Keratinocyte (primary cell): ENCODE results near the gene NECTIN4. TPM values are rescaled to one million over a fixed set of nuclear protein-coding genes. Genes with fewer than 3 reads are reported as not detected.

Experiments used
- DNase-seq: peaks from one replicate; pipeline ENCODE4 v3.0.0-alpha.2; 2011; ENCODE audit warnings: low read depth, missing footprints, low spot score
- FAIRE-seq: peaks from 2 replicates; lab custom pipeline; 2011; peaks lifted over from hg19 to GRCh38; lab: Jason Lieb, UNC
- H2AFZ ChIP-seq: 2 replicates; pipeline ENCODE4 v1.6.0; 2012; ENCODE audit warnings: low read length, control low read depth, inconsistent platforms; ENCODE audit not compliant: control insufficient read depth
- H3K27ac ChIP-seq: 2 replicates; pipeline ENCODE4 v1.5.1; 2011; ENCODE audit warnings: low read length; ENCODE audit not compliant: control insufficient read depth, insufficient read depth
- H3K27me3 ChIP-seq: 3 replicates; pipeline ENCODE4 v1.6.0; 2011; ENCODE audit warnings: low read length; ENCODE audit not compliant: control insufficient read depth, insufficient read depth; ENCODE audit errors: extremely low read depth
- H3K36me3 ChIP-seq, 2 experiments: 2 replicates in 1 of 2; 3 replicates in 1 of 2; pipeline ENCODE4 v1.5.1; 2011; ENCODE audit warnings: low read length in 2 of 2, mild to moderate bottlenecking in 1 of 2; ENCODE audit not compliant: control insufficient read depth in 2 of 2, insufficient read depth in 2 of 2; ENCODE audit errors: extremely low read depth in 1 of 2
- H3K4me1 ChIP-seq: 3 replicates; pipeline ENCODE4 v1.5.1; 2011; ENCODE audit warnings: low read length; ENCODE audit not compliant: control insufficient read depth, insufficient read depth; ENCODE audit errors: extremely low read depth
- H3K4me2 ChIP-seq: 3 replicates; pipeline ENCODE4 v1.6.0; 2011; ENCODE audit warnings: low read depth, low read length; ENCODE audit not compliant: control insufficient read depth, insufficient read depth; ENCODE audit errors: extremely low read depth
- H3K4me3 ChIP-seq, 3 experiments: fragments of 200-600 bp in 1 of 3; sonication (generic) in 1 of 3; 2 replicates in 2 of 3; 3 replicates in 1 of 3; pipeline ENCODE4 v1.5.1; 2011 to 2016; ENCODE audit warnings: low read length in 3 of 3, mild to moderate bottlenecking in 3 of 3, control low read depth in 2 of 3, inconsistent platforms in 1 of 3, low read depth in 1 of 3, mixed read lengths in 1 of 3, mixed run types in 1 of 3, moderate library complexity in 1 of 3; ENCODE audit not compliant: control insufficient read depth in 2 of 3, insufficient read depth in 2 of 3; ENCODE audit errors: extremely low read depth in 1 of 3
- H3K79me2 ChIP-seq: 2 replicates; pipeline ENCODE4 v1.6.0; 2012; ENCODE audit warnings: low read length; ENCODE audit not compliant: control insufficient read depth, insufficient read depth
- H3K9ac ChIP-seq: 3 replicates; pipeline ENCODE4 v1.6.0; 2011; ENCODE audit warnings: low read length; ENCODE audit not compliant: control insufficient read depth, insufficient read depth; ENCODE audit errors: extremely low read depth
- H3K9me1 ChIP-seq: 3 replicates; pipeline ENCODE4 v1.6.0; 2011; ENCODE audit warnings: low read length; ENCODE audit not compliant: control insufficient read depth, insufficient read depth; ENCODE audit errors: extremely low read depth
- H3K9me3 ChIP-seq: 2 replicates; pipeline ENCODE4 v1.5.1; 2012; ENCODE audit warnings: low read depth, low read length; ENCODE audit not compliant: control insufficient read depth
- H4K20me1 ChIP-seq: 3 replicates; pipeline ENCODE4 v1.6.0; 2011; ENCODE audit warnings: low read length; ENCODE audit not compliant: control insufficient read depth, insufficient read depth; ENCODE audit errors: extremely low read depth
- CTCF ChIP-seq, 3 experiments: IDR thresholded peaks in 1 of 3; conservative IDR thresholded peaks in 1 of 3; optimal IDR thresholded peaks in 1 of 3; 2 replicates in 2 of 3; 3 replicates in 1 of 3; pipeline versions ENCODE3 to v1.5.1; 2011; ENCODE audit warnings: low read length in 3 of 3, mild to moderate bottlenecking in 3 of 3, moderate library complexity in 2 of 3, control low read depth in 1 of 3, inconsistent platforms in 1 of 3; ENCODE audit not compliant: insufficient read depth in 2 of 3; ENCODE audit errors: extremely low read depth in 1 of 3
- EZH2 ChIP-seq: IDR thresholded peaks from one replicate; pipeline ENCODE4 v1.6.1; 2012; ENCODE audit warnings: inconsistent platforms, mild to moderate bottlenecking, low read length, moderate library complexity
- dilution Hi-C: fragments of 300-500 bp; cut with MboI; formaldehyde crosslinking; loops from one replicate; pipeline ENCODE4 v1.7.0; 2020; ENCODE audit warnings: low sequenced_read_pairs; ENCODE audit not compliant: extremely low pct_ligation_motif_present
- polyA plus RNA-seq, 5 experiments: library from polyadenylated mRNA; depleted of rRNA in 3 of 5; stranded (reverse) in 3 of 5; stranded (forward) in 1 of 5; unstranded in 1 of 5; fragments of >200 nt; gene quantifications; 1 replicate in 1 of 5; 2 replicates in 3 of 5; 3 replicates in 1 of 5; pipeline versions ENCODE4 v1.2.1 to v1.2.3, GENCODE V29; 2011 to 2012; ENCODE audit warnings: missing spikeins in 2 of 5, low read depth in 1 of 5, low replicate concordance in 1 of 5

Gene NECTIN4
- polyA plus RNA-seq, 1 donor (not counting 4 experiments of a cell fraction or from before 2014, with no cell fraction given), result 8.6 TPM

DNA sequence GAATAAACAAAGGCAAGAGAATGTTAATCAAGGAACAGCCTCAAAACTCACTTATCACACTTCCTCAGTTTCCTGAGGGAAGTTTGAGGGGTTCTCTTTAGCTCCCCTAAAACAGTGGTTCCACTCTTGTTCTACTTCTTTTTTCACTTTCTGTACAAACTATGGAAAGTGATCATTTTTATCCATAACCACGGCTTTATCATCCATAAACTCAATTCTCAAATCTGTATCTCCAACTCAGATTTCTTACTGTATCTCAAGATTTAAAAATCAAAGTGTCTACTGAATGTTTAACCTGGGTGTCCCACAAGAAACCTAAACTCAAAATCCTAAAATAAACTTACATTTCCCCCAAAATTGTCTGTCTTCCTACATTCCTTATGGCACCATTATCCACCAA, 24.6 kb upstream of the NECTIN4 start:
- Histone ChIP-seq H3K9me3 (no peaks in the 10 kb centered on the region), H4K20me1 (no peaks in the 10 kb centered on the region), H3K36me3 (peaks cover 4 to 19% of the 10 kb centered on the region in 2 experiments), H3K4me1 (peaks cover 26% of the 10 kb centered on the region), H3K27ac (peak overlapping the region; percentile 97), H3K9me1 (no peaks in the 10 kb centered on the region), H3K4me3 (peak overlapping the region in 1 of 3 experiments; percentile 5), H2AFZ (no peak overlapping the region), H3K79me2 (peaks cover 82% of the 10 kb centered on the region), H3K4me2 (peak overlapping the region; percentile 62), H3K9ac (no peak overlapping the region), H3K27me3 (no peaks in the 10 kb centered on the region)
- DNase-seq (no peak), FAIRE-seq (no peak)
- TF ChIP-seq EZH2 (no peak), CTCF (optimal IDR thresholded peaks at IDR 0.05 in 1 of 3, IDR thresholded peaks at IDR 0.05 in 1 of 3, conservative IDR thresholded peaks at IDR 0.05 in 1 of 3; ENCODE audit: extremely low read depth in 1 of 3, insufficient read depth in 2 of 3, low read length in 3 of 3) (no peak)
- dilution Hi-C loops, result no loop called here

DNA sequence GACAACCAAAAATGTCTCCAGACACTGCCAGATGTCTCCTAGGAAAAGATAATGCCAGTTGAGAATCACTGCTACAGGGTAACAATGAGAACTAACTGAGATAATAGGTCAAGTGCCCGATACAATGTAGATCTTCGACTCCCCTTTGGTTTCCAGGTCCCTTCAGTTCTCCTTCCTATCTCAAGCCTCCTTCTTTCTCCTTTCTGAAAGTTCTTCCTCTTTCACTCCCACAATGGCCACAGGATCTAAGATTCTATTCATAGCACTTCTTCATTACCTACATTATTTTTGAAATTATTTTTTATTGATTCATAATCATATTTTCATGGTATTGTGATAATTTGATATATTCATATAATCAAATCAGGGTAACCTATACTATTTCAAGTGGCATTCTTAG, 22.2 kb upstream of the NECTIN4 start:
- no peak overlapping the region for H3K4me2 ChIP-seq
- no peaks in the 10 kb centered on the region for H3K9me3 ChIP-seq
- no peak overlapping the region for H3K27ac ChIP-seq
- FAIRE-seq (no peak), DNase-seq (no peak)
- no peaks in the 10 kb centered on the region for H3K9me1 ChIP-seq
- H3K9ac ChIP-seq, result no peak overlapping the region
- H4K20me1 ChIP-seq, result no peaks in the 10 kb centered on the region
- H2AFZ ChIP-seq, result no peak overlapping the region
- H3K4me1 ChIP-seq, result peaks cover 21% of the 10 kb centered on the region
- TF ChIP-seq CTCF (optimal IDR thresholded peaks at IDR 0.05 in 1 of 3, IDR thresholded peaks at IDR 0.05 in 1 of 3, conservative IDR thresholded peaks at IDR 0.05 in 1 of 3; ENCODE audit: extremely low read depth in 1 of 3, insufficient read depth in 2 of 3, low read length in 3 of 3) (no peak), EZH2 (no peak)
- dilution Hi-C loops, result no loop called here
- H3K27me3 ChIP-seq, result no peaks in the 10 kb centered on the region
- no peak overlapping the region for H3K4me3 ChIP-seq
- H3K79me2 ChIP-seq, result peaks cover 85% of the 10 kb centered on the region
- H3K36me3 ChIP-seq, result peaks cover 4 to 26% of the 10 kb centered on the region in 2 experiments
